Endothelial cell of umbilical vein (primary cell): ENCODE data around the gene DDOST. TPM values are rescaled to one million over a fixed set of nuclear protein-coding genes. Genes with fewer than 3 reads are reported as not detected.
A peak's percentile ranks its signal among the peaks of the same experiment; 100 is the strongest.

Experiments
- BruUV-seq: library from RNA; stranded (reverse); fragments of 400-500 nt; replicated peaks from 2 replicates; lab custom pipeline; 2021; lab: Mats Ljungman, UMichigan
- CTCF ChIA-PET: fragments of 300-600, 350-600 bp; sonication (Branson Sonifier 250); formaldehyde crosslinking; loops from one replicate; lab custom pipeline; 2021; ENCODE audit warnings: antibody characterized with exemption, inconsistent platforms; lab: Charles Lee
- POLR2A ChIA-PET: fragments of 300-600, 350-600 bp; sonication (Branson Sonifier 250); formaldehyde crosslinking; loops from one replicate; lab custom pipeline; 2021; ENCODE audit warnings: antibody characterized with exemption, inconsistent platforms; lab: Charles Lee
- DNase-seq: peaks from one replicate; pipeline ENCODE4 v3.0.0-alpha.2; 2011; ENCODE audit warnings: low read depth, low spot score
- FAIRE-seq: peaks from 2 replicates; lab custom pipeline; 2011; peaks lifted over from hg19 to GRCh38; lab: Jason Lieb, UNC
- H2AFZ ChIP-seq: 2 replicates; pipeline ENCODE4 v1.6.0; 2012; ENCODE audit warnings: low read depth, low read length, control low read depth, inconsistent platforms
- H3K27ac ChIP-seq: 2 replicates; pipeline ENCODE4 v1.5.1; 2011; ENCODE audit warnings: low read depth, mild to moderate bottlenecking, control low read depth, low read length, moderate library complexity; ENCODE audit not compliant: insufficient read depth
- H3K27me3 ChIP-seq, 2 experiments: 2 replicates each; pipeline versions ENCODE4 v1.6.0 to v1.6.1; 2011; ENCODE audit warnings: low read length in 2 of 2, mixed read lengths in 1 of 2; ENCODE audit not compliant: control insufficient read depth in 2 of 2, insufficient read depth in 2 of 2
- H3K36me3 ChIP-seq, 2 experiments: 2 replicates in 1 of 2; 3 replicates in 1 of 2; pipeline ENCODE4 v1.5.1; 2011; ENCODE audit warnings: low read length in 2 of 2, mild to moderate bottlenecking in 1 of 2, moderate library complexity in 1 of 2; ENCODE audit not compliant: control insufficient read depth in 2 of 2, insufficient read depth in 2 of 2; ENCODE audit errors: extremely low read depth in 1 of 2
- H3K4me1 ChIP-seq: 3 replicates; pipeline ENCODE4 v1.5.1; 2011; ENCODE audit warnings: mild to moderate bottlenecking, low read length; ENCODE audit not compliant: control insufficient read depth, insufficient read depth; ENCODE audit errors: extremely low read depth
- H3K4me2 ChIP-seq: 2 replicates; pipeline ENCODE4 v1.6.1; 2011; ENCODE audit warnings: low read length, control low read depth, mixed read lengths; ENCODE audit not compliant: insufficient read depth
- H3K4me3 ChIP-seq, 3 experiments: fragments of 200-600 bp in 1 of 3; sonication (generic), shearing (Covaris generic) in 1 of 3; replicated peaks in 1 of 3; 2 replicates each; pipeline ENCODE4 v1.5.1; 2011 to 2016; ENCODE audit warnings: control low read depth in 3 of 3, low read length in 3 of 3, mild to moderate bottlenecking in 2 of 3, inconsistent platforms in 1 of 3, low read depth in 1 of 3, moderate library complexity in 1 of 3; ENCODE audit not compliant: insufficient read depth in 1 of 3
- H3K79me2 ChIP-seq: 2 replicates; pipeline ENCODE4 v1.6.0; 2012; ENCODE audit warnings: low read length, inconsistent platforms; ENCODE audit not compliant: control insufficient read depth, insufficient read depth
- H3K9ac ChIP-seq: replicated peaks from 2 replicates; pipeline ENCODE3; 2011; ENCODE audit warnings: low read length, control low read depth; ENCODE audit not compliant: insufficient read depth; ENCODE audit errors: extremely low read depth
- H3K9me1 ChIP-seq: replicated peaks from 3 replicates; pipeline ENCODE4 v1.6.0; 2011; ENCODE audit warnings: mild to moderate bottlenecking, low read length; ENCODE audit not compliant: control insufficient read depth, insufficient read depth; ENCODE audit errors: extremely low read depth
- H3K9me3 ChIP-seq: replicated peaks from 2 replicates; pipeline ENCODE4 v1.5.1; 2012; ENCODE audit warnings: low read length, inconsistent platforms; ENCODE audit not compliant: control insufficient read depth, insufficient read depth
- H4K20me1 ChIP-seq: replicated peaks from 2 replicates; pipeline ENCODE3; 2011; ENCODE audit warnings: mild to moderate bottlenecking, low read length; ENCODE audit not compliant: control insufficient read depth, insufficient read depth; ENCODE audit errors: extremely low read depth
- CTCF ChIP-seq, 2 donors: IDR thresholded peaks; 1 replicate in 1 of 2; 2 replicates in 1 of 2; pipeline ENCODE4 v1.5.1; 2011; ENCODE audit warnings: low read length in 2 of 2, mild to moderate bottlenecking in 2 of 2, moderate library complexity in 2 of 2, control low read depth in 1 of 2, inconsistent platforms in 1 of 2, low read depth in 1 of 2; ENCODE audit not compliant: insufficient read depth in 1 of 2; ENCODE audit errors: extremely low read depth in 1 of 2
- EZH2 ChIP-seq: IDR thresholded peaks from 2 replicates; pipeline ENCODE4 v1.6.1; 2012; ENCODE audit warnings: borderline replicate concordance, low read depth, mild to moderate bottlenecking, moderate library complexity, low read length, inconsistent platforms; ENCODE audit not compliant: severe bottlenecking
- FOS ChIP-seq: IDR thresholded peaks from 2 replicates; pipeline ENCODE4 v1.6.1; 2011; ENCODE audit warnings: mild to moderate bottlenecking, low read length, moderate library complexity, borderline replicate concordance; ENCODE audit not compliant: insufficient read depth
- GATA2 ChIP-seq: IDR thresholded peaks from 2 replicates; pipeline ENCODE4 v1.7.0; 2011; ENCODE audit warnings: low read depth, mild to moderate bottlenecking, moderate library complexity, mixed read lengths, low read length; ENCODE audit not compliant: insufficient read length, insufficient read depth
- JUN ChIP-seq: IDR thresholded peaks from 2 replicates; pipeline ENCODE4 v1.6.1; 2011; ENCODE audit warnings: borderline replicate concordance, low read depth; ENCODE audit not compliant: insufficient read length, insufficient read depth
- MAX ChIP-seq: IDR thresholded peaks from 2 replicates; pipeline ENCODE4 v1.6.1; 2011; ENCODE audit not compliant: insufficient read depth, insufficient read length
- MYC ChIP-seq: IDR thresholded peaks from one replicate; pipeline ENCODE4 v1.6.1; 2011; ENCODE audit warnings: mild to moderate bottlenecking, low read depth, low read length
- POLR2A ChIP-seq: IDR thresholded peaks from 2 replicates; pipeline ENCODE4 v1.6.1; 2012; ENCODE audit warnings: low read depth, mild to moderate bottlenecking, control low read depth, low read length
- POLR2AphosphoS5 ChIP-seq: IDR thresholded peaks from 2 replicates; pipeline ENCODE4 v1.6.1; 2012; ENCODE audit warnings: low read depth, mild to moderate bottlenecking, control low read depth, low read length, moderate library complexity; ENCODE audit not compliant: insufficient read depth
- dilution Hi-C: fragments of 300-500 bp; cut with MboI; formaldehyde crosslinking; loops from one replicate; pipeline ENCODE4 v1.15.0; 2019; ENCODE audit warnings: low sequenced_read_pairs; ENCODE audit not compliant: extremely low pct_ligation_motif_present
- intact Hi-C: fragments of 100-400 bp; cut with micrococcal nuclease; formaldehyde crosslinking; loops from one replicate; pipeline ENCODE4 v1.10.0; 2022
- polyA plus RNA-seq, 4 experiments: library from polyadenylated mRNA; depleted of rRNA in 3 of 4; stranded (reverse) in 3 of 4; unstranded in 1 of 4; fragments of >200 nt; gene quantifications; 2 replicates each; pipeline versions ENCODE4 v1.2.1 to v1.2.3, GENCODE V29; 2011 to 2012; ENCODE audit warnings: missing spikeins in 1 of 4
- total RNA-seq: library from RNA; stranded (reverse); gene quantifications from 2 replicates; pipeline ENCODE4 v1.2.3, GENCODE V29; 2021

The DDOST gene
- total and polyA plus RNA-seq, 2 donors (not counting 3 experiments of a cell fraction or from before 2014, with no cell fraction given) = 319 to 533 TPM

GRCh38 chr1:20660847-20661206, 342 bp downstream of the DDOST start:
- BruUV-seq = no TSS peak
- H3K36me3 ChIP-seq = peaks cover 2 to 18% of the 10 kb centered on the region in 2 experiments
- DNase-seq (no peak), FAIRE-seq (peak; percentile 53)
- intact Hi-C loops = no loop called here
- POLR2A ChIA-PET = no interaction called here
- peaks cover 22% of the 10 kb centered on the region for H3K4me1 ChIP-seq
- no peaks in the 10 kb centered on the region for H4K20me1 ChIP-seq
- no peaks in the 10 kb centered on the region for H3K27me3 ChIP-seq
- H3K27ac ChIP-seq = peak overlapping the region; percentile 48
- TF ChIP-seq POLR2A = no peak
- no peak for TF ChIP-seq MYC
- H3K4me3 ChIP-seq = peak overlapping the region; percentile 64 to 93 (median 88)
- H3K4me2 ChIP-seq = peak overlapping the region; percentile 97
- H3K9ac ChIP-seq = peak overlapping the region; percentile 83
- H3K79me2 ChIP-seq = peaks cover 40% of the 10 kb centered on the region
- dilution Hi-C loops = no loop called here
- H2AFZ ChIP-seq = peak overlapping the region; percentile 82
- no peaks in the 10 kb centered on the region for H3K9me1 ChIP-seq
- CTCF ChIA-PET = interaction anchor here (1.2 to 2.1 kb wide), 3 partner anchors 10 to 86 kb away, joined by 5 to 9 read pairs (median 6); no protein-coding TSS in a partner anchor
- H3K9me3 ChIP-seq = no peaks in the 10 kb centered on the region

- peak overlapping the region; percentile 97 for H3K4me2 ChIP-seq
- H3K36me3 ChIP-seq = peaks cover 4 to 23% of the 10 kb centered on the region in 2 experiments
- no peak for FAIRE-seq
- DNase-seq = no peak
- dilution Hi-C loops = no loop called here
- H3K27me3 ChIP-seq = no peaks in the 10 kb centered on the region
- H3K4me1 ChIP-seq = peaks cover 20% of the 10 kb centered on the region
- ChIA-PET POLR2A (no interaction called here), CTCF (interaction anchor here (0.6 to 2.1 kb wide), 4 partner anchors 10 to 849 kb away, joined by 3 to 9 read pairs (median 6); partner anchors contain the start of gene ALPL)
- H3K79me2 ChIP-seq = peaks cover 40% of the 10 kb centered on the region
- peak overlapping the region; percentile 83 for H3K9ac ChIP-seq
- no peaks in the 10 kb centered on the region for H3K9me3 ChIP-seq
- peak overlapping the region; percentile 48 for H3K27ac ChIP-seq
- no peak for TF ChIP-seq POLR2A
- TF ChIP-seq MAX = no peak
- TF ChIP-seq JUN = no peak
- no peak for TF ChIP-seq FOS
- no peak for TF ChIP-seq GATA2
- TF ChIP-seq EZH2 = no peak
- no peak for TF ChIP-seq POLR2AphosphoS5
- no peak for TF ChIP-seq CTCF (IDR thresholded peaks at IDR 0.05; ENCODE audit: extremely low read depth in 1 of 2, insufficient read depth in 1 of 2, low read depth in 1 of 2, low read length in 2 of 2)
- no peak for TF ChIP-seq MYC
- H4K20me1 ChIP-seq = no peaks in the 10 kb centered on the region
- H3K4me3 ChIP-seq = peak overlapping the region; percentile 64 to 93 (median 88)
- no TSS peak for BruUV-seq
- peak overlapping the region; percentile 82 for H2AFZ ChIP-seq
- intact Hi-C loops = no loop called here
- no peaks in the 10 kb centered on the region for H3K9me1 ChIP-seq
Measured at GRCh38 chr1:20660363-20660762, 806 bp downstream of the DDOST start.
